A673 (cell line): ENCODE measurements around the gene IQGAP2. TPM values are rescaled to one million over a fixed set of nuclear protein-coding genes. Genes with fewer than 3 reads are reported as not detected.

Experiments used
- BruUV-seq: library from RNA; stranded (reverse); fragments of 400-500 nt; replicated peaks from 2 replicates; lab custom pipeline; 2021; lab: Mats Ljungman, UMichigan
- CTCF ChIA-PET: fragments of 300-600 bp; sonication (Branson Sonifier 250); formaldehyde crosslinking; loops from one replicate; lab custom pipeline; 2022; ENCODE audit warnings: antibody characterized with exemption; lab: Charles Lee
- POLR2A ChIA-PET: fragments of 300-600 bp; sonication (Branson Sonifier 250); formaldehyde crosslinking; loops from one replicate; lab custom pipeline; 2022; ENCODE audit warnings: antibody characterized with exemption; ENCODE audit not compliant: low non-redundant PET; lab: Charles Lee
- DNase-seq: peaks from one replicate; pipeline ENCODE4 v3.0.0-alpha.2; 2015; ENCODE audit warnings: low spot score
- H3K27ac ChIP-seq: fragments of 200-600 bp; sonication (generic); 2 replicates; pipeline ENCODE4 v1.5.1; 2016; ENCODE audit warnings: mixed run types, low read depth, mild to moderate bottlenecking, mixed read lengths, antibody characterized with exemption, low read length; ENCODE audit not compliant: poor library complexity, severe bottlenecking
- H3K27me3 ChIP-seq: fragments of 200-600 bp; sonication (generic); replicated peaks from 2 replicates; pipeline ENCODE4 v1.6.1; 2017; ENCODE audit warnings: mixed run types, low read depth, mild to moderate bottlenecking, mixed read lengths, antibody characterized with exemption, low read length; ENCODE audit not compliant: insufficient read depth, poor library complexity
- H3K36me3 ChIP-seq: fragments of 200-600 bp; sonication (generic); 2 replicates; pipeline ENCODE4 v1.6.1; 2016; ENCODE audit warnings: mixed run types, mild to moderate bottlenecking, mixed read lengths, antibody characterized with exemption, low read length; ENCODE audit not compliant: insufficient read depth, poor library complexity, severe bottlenecking
- H3K4me1 ChIP-seq: fragments of 200-600 bp; sonication (generic); 2 replicates; pipeline ENCODE4 v1.6.1; 2017; ENCODE audit warnings: mixed run types, mild to moderate bottlenecking, mixed read lengths, antibody characterized with exemption, low read length; ENCODE audit not compliant: insufficient read depth, poor library complexity, severe bottlenecking
- H3K4me3 ChIP-seq: fragments of 200-600 bp; sonication (generic); 2 replicates; pipeline ENCODE4 v1.5.1; 2016; ENCODE audit warnings: low read depth, mixed run types, mild to moderate bottlenecking, mixed read lengths, low read length; ENCODE audit not compliant: poor library complexity, severe bottlenecking
- H3K9me3 ChIP-seq: fragments of 200-600 bp; sonication (generic); 2 replicates; pipeline ENCODE4 v1.6.1; 2016; ENCODE audit warnings: mixed run types, low read depth, mild to moderate bottlenecking, mixed read lengths, antibody characterized with exemption, low read length; ENCODE audit not compliant: poor library complexity, severe bottlenecking
- EZH2 ChIP-seq: fragments of 200-600 bp; sonication (generic); IDR thresholded peaks from 2 replicates; pipeline ENCODE4 v1.6.1; 2017; ENCODE audit warnings: borderline replicate concordance, low read depth, mild to moderate bottlenecking, mixed read lengths, antibody characterized with exemption, low read length; ENCODE audit not compliant: poor library complexity, severe bottlenecking
- intact Hi-C: fragments of 100-400 bp; cut with micrococcal nuclease; formaldehyde crosslinking; loops from one replicate; pipeline ENCODE4 v1.10.0; 2022; ENCODE audit not compliant: unreplicated experiment
- total RNA-seq: library from RNA; stranded (reverse); gene quantifications from 2 replicates; pipeline ENCODE4 v1.2.3, GENCODE V29; 2021
- TF ChIP-seq, protein P1 (sequence below): fragments of 300-800, 200-600 bp; sonication (generic); conservative IDR thresholded peaks from 2 replicates; pipeline ENCODE4 v1.5.1; 2017; ENCODE audit warnings: low read depth, mild to moderate bottlenecking, antibody characterized with exemption, low read length, moderate library complexity, mixed read lengths

IQGAP2 gene
- total RNA-seq, 1 experiment from 2014 or later = 26.8 TPM

DNA sequence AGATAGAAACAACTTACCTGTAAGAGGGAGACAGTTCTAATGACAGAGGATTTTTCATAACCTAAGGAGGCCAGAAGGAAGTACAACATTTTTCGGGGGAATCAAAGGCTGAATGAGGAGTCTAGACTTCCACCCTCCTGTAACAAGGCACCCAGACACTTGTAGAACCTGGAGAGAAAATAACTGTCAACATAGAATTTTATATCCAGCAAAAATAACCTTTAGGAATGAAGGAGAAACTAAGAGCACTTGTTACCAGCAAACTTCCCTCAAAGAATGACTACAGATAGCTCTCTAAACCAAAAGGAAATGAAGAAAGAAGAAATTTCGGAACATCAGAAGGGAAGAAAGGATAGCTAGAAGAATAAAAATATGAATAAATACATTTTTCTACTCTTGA, 246.1 kb downstream of the IQGAP2 start:
- H3K4me3 ChIP-seq = no peak overlapping the region
- peaks cover 20% of the 10 kb centered on the region for H3K9me3 ChIP-seq
- H3K27me3 ChIP-seq = no peaks in the 10 kb centered on the region
- no peak for DNase-seq
- intact Hi-C loops = loop anchor here (10.0 kb wide), 1 partner anchor 66 kb away; the partner anchor contains the start of gene F2R
- no peak overlapping the region for H3K27ac ChIP-seq
- no peaks in the 10 kb centered on the region for H3K36me3 ChIP-seq
- BruUV-seq = no TSS peak
- ChIA-PET POLR2A (no interaction called here), CTCF (no interaction called here)
- H3K4me1 ChIP-seq = no peaks in the 10 kb centered on the region
- TF ChIP-seq EZH2 = no peak
- TF ChIP-seq, protein P1, sequence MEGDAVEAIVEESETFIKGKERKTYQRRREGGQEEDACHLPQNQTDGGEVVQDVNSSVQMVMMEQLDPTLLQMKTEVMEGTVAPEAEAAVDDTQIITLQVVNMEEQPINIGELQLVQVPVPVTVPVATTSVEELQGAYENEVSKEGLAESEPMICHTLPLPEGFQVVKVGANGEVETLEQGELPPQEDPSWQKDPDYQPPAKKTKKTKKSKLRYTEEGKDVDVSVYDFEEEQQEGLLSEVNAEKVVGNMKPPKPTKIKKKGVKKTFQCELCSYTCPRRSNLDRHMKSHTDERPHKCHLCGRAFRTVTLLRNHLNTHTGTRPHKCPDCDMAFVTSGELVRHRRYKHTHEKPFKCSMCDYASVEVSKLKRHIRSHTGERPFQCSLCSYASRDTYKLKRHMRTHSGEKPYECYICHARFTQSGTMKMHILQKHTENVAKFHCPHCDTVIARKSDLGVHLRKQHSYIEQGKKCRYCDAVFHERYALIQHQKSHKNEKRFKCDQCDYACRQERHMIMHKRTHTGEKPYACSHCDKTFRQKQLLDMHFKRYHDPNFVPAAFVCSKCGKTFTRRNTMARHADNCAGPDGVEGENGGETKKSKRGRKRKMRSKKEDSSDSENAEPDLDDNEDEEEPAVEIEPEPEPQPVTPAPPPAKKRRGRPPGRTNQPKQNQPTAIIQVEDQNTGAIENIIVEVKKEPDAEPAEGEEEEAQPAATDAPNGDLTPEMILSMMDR = no peak

DNA sequence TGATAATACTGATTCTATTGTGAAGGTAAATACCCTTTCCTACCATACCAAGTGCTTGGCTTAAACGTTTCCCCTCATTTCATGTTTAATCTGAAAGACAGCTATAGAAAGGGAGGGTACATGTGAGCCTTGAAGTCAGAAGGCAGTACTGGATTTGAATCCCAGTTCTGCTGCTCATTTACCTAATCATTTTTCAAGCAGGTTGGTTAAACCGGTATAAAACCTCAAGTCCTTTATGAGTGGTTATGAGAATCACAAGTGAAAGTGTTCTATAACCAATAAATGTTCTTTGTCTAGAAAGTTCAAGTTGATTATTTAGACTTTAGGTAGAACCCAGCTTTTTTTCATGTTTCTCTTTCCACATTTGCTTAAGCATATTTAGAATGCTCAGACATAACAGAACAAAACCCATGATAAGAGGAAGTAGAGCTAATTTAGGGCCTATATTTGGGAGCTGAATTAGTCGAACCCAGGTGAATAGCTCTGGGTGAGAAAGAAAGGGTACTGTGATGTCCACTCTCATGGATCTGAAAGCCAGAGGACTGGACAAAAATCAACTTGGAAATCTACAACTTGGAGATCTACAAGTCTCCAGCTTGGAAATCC, 249.8 kb downstream of the IQGAP2 start:
- ChIA-PET POLR2A (no interaction called here), CTCF (no interaction called here)
- H3K27me3 ChIP-seq = no peaks in the 10 kb centered on the region
- H3K36me3 ChIP-seq = no peaks in the 10 kb centered on the region
- BruUV-seq = no TSS peak
- H3K4me3 ChIP-seq = no peak overlapping the region
- no peak for TF ChIP-seq EZH2
- TF ChIP-seq, protein P1 = no peak
- no peak overlapping the region for H3K27ac ChIP-seq
- intact Hi-C loops = no loop called here
- DNase-seq = no peak
- peaks cover 20% of the 10 kb centered on the region for H3K9me3 ChIP-seq
- no peaks in the 10 kb centered on the region for H3K4me1 ChIP-seq

DNA sequence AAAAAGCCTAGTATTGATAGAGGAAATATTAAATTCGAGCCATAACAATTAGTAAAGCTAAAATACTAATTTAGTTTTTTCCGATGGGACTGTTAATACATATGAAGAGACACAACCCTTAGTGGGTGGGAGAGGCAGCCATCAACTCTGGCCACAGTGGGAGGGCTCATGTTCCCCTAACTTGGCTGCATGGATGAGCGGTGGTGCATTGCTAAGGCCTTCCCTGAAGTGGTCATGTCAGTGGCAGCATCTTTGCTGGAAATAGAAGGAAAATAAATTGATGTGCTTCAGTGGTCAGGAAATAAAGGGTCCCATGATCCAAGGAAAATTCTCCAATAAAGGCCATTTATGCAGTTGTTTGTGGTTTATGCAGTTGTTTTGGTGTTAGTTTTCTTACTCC, 254.0 kb downstream of the IQGAP2 start:
- intact Hi-C loops = no loop called here
- no peaks in the 10 kb centered on the region for H3K9me3 ChIP-seq
- no peak for TF ChIP-seq EZH2
- TF ChIP-seq, protein P1 = no peak
- no peaks in the 10 kb centered on the region for H3K36me3 ChIP-seq
- ChIA-PET CTCF (no interaction called here), POLR2A (no interaction called here)
- no peaks in the 10 kb centered on the region for H3K27me3 ChIP-seq
- DNase-seq = no peak
- peaks cover 23% of the 10 kb centered on the region for H3K4me1 ChIP-seq
- no TSS peak for BruUV-seq
- H3K27ac ChIP-seq = no peak overlapping the region
- no peak overlapping the region for H3K4me3 ChIP-seq
